HG02885 (cell line): ENCODE results near the gene GALNT10.
"Not testable (repeated sequence)": the region's sequence is repeated elsewhere in the genome, so short reads cannot be mapped to it uniquely, and the experiment has no call there.

Experiments used
- ATAC-seq: cut with Tn5 transposase; IDR thresholded peaks from one replicate; pipeline ENCODE4 v1.9.1; 2021; ENCODE audit warnings: mild to moderate bottlenecking; ENCODE audit not compliant: unreplicated experiment, poor library complexity

GALNT10 gene

DNA sequence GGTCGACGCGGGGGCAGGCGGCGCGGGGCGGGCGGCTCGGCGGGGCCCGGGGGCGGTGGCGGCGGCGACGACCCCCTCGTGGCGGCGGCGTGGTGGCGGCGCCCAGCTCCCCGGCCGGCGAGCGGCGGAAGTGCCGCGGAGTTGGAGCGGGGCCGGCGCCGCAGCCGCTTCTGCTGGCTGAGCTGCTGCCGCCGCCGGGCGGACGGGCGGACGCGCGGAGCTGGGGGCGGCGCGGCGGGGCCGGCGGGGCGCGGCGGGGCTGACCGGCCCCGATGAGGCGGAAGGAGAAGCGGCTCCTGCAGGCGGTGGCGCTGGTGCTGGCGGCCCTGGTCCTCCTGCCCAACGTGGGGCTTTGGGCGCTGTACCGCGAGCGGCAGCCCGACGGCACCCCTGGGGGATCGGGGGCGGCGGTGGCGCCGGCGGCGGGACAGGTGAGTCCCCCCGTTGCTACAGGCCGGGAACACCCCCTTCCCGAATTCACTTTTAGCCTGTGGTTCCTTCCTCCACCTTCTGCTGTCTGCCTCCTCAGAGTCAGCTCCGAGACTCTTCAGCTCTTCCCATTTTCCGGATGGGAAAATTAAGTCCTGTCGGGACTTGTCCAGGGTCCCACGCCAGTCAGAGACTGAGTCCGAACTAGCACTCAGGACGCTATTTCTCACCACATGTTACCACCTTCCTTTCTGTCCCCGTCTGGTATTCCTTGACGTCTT, at the start of gene GALNT10:
Gene GALNT10, plus strand, starts transcription at position 139 of the 710 bp plus-strand sequence. Its CDS starts 134 bp downstream, at position 273.
- peak; percentile 74 for ATAC-seq

DNA sequence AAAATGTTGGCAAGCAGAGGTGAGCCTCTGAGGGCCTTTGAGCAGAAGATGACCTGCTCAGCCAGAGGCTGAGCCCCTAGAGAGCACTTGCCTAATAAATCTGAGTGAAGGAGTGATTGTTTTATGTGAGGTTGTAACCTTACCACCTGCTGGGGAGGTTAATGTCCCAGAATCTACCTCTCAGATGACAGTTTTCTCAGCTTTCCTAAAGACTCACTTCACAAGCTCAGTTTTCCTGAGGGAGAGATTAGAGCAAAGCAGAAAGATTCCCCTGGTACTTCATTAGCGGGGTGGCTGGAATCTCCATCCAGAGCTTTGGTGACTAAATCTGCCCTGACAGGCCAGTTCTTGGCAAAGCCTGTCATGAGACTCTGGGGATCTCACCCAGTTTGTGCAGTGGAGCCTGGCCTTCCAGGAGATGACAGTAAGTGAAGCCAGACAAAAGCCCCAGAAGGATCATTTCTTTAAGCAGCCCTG, 48.8 kb upstream of the GALNT10 start:
- ATAC-seq, result no peak

DNA sequence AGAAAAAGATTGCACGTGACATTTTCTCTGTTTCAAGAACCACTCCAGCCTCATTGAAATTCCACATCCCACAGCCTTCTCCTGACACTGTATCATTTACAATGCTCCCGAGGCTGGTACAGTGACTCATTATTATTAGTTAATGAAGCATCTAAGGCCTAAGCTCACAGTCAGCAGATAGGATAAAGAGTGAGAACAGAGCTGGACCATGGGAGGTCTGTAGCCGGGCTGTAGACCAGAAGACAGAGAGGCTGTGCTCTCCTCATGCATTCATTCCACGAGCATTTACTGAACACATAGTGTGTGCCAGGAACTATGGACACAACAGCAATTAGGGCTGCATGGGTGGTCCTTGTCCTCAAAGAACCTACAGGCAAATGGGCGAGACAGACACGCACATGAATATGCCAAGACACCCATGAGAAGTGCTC, 47.3 kb upstream of the GALNT10 start:
- ATAC-seq, result no peak

DNA sequence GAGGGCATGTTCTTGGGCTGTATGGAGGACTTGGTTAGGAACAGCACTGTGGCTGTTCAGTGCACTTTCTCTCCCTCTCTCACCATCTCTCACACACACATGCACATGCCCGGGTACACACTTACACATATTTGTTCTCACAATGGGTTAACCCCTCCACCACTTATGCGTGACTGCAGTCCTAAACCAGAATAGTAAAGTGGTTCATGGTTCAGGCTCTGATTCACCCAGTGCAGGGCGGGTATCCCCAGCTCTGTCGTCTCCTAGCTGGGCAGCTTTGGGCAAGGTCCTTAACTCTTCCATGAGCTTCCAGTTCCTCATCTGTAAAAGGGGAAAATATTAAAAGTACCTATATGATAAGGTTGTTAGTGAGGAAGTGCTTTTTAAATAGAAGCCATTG, 45.3 kb upstream of the GALNT10 start:
- ATAC-seq, result no peak

- no peak for ATAC-seq
Measured at GRCh38 chr5:154146409-154146808, 44.1 kb upstream of the GALNT10 start.

DNA sequence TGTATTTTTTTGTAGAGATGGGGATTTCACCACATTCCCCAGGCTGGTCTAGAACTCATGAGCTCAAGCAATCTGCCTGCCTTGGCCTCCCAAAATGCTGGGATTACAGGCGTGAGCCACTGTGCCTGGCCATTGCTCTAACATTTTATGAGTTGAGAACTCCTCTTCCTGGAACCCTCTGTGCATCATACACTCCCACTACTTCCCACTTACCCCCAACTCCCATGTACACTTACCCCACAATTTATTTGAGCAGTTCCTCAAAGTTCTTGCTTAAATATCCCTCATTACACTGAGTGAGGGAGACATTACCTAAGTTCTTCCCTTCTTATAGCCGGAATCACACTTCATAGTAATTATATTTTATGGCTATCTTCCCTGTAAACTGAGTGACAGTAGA, 42.9 kb upstream of the GALNT10 start:
- ATAC-seq, result no peak

DNA sequence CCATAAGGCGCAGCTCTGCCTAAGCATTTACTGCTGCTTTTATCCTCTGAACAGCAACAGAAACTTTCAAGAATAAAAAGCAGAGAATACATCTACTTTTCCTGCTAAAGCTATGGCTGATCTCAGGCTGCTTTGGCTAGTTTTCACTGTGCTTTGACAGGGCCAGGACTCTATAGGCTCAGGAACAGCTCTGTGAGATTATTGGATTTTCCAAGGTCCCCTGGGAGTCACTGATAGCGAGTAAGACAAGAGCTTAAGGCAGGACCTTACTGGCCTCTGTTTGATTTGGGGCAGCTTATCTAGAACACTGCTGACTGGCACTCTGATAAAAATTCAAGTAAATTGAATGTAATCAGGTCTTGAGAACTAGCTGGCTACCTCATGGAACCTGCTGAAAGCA, 40.1 kb upstream of the GALNT10 start:
- ATAC-seq, result not testable (repeated sequence)

- no peak for ATAC-seq
Measured at GRCh38 chr5:154157483-154158378, 32.8 kb upstream of the GALNT10 start.

GRCh38 chr5:154158379-154158737, 32.2 kb upstream of the GALNT10 start:
- no peak for ATAC-seq

DNA sequence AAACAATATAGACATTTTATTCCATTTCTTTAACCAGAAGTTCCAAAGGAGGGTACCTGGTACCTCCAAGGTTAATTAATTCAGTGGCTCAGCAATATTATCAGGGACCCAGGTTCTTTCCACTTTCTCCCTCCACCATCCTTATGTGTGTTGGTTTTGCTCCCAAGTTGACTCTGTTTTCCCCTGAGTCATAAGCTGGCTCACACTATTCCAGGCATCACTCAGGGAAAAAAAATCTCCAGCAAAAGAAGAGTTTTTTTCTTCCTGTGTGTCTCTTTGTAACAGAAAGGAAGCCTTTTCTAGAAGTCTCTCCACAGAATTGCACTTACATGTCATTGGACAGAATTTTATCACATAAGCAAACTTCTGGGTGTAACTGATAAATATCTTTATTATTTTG, 31.2 kb upstream of the GALNT10 start:
- no peak for ATAC-seq

DNA sequence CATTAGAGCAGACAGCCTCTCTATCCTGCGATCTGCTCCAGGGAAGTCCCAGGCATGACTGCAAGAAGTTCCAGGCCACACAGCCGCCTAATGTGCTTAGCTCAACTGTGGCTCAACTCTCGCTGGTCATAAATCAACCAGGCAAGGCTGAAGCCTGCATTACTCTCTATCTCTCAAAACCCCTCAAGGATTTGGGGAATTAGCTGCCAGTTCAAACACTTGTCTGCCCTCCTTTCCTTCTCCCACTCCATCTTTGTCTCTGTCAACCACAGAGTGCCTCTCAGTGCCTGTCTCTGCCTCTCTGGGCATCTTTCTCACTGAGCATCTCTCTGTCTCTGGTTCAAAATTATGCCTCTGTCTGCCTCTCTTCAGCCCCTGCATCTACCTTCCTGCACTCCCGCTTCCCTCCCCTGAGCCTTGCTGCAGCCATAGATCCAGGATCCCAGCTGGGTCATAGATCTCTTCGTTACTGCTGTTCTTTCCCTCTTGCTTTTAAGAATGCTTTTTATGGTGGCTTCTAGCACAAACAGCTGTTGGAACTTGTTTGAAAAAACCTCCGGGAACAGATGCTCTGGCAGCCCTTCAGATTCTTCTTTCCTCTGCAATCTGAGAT, 27.9 kb upstream of the GALNT10 start:
- ATAC-seq, result no peak

DNA sequence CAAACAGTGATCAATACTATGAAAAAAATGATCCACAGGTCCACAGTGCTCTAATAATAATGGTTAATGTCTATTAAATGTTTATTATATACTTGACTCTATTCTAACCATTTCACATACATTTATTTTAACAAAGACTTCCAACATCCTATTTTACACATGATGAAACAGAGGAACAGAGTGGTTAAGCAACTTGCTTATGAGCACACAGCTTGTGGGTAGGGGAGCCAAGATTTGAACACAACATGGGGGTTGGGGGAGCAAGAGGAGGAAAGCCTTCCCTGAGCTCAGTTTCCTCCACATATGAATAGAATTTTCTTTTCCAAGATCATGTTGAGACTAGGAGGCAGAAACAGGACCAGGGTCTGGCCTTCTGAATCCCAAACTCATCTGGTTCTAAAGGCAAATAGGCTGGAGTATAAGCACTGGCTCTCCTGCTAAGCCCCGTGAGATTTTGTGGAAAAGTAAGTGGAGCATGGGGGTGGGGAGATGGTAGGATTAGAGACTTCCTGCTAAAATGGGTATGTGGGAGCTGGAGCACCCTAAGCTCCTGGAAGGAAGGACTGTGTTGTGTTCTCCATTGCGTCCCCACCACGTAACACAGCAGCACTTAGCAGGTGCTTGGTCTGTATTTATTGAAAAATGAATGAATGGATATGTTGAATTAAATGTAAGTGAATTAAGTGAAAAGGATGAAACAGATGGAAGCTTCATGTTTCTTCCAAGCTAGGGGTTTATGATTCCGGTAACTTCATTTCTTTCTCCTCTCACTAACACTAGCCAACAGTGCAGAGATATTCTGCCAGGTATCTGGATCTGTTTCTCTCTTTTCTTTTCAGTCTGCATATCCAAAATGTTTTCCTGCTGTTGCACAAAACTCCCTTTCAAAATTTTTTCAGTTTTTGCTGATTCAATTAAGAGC, 26.9 kb upstream of the GALNT10 start:
- no peak for ATAC-seq

GRCh38 chr5:154164249-154164581, 26.3 kb upstream of the GALNT10 start:
- no peak for ATAC-seq

GRCh38 chr5:154165886-154166285, 24.6 kb upstream of the GALNT10 start:
- ATAC-seq, result no peak

DNA sequence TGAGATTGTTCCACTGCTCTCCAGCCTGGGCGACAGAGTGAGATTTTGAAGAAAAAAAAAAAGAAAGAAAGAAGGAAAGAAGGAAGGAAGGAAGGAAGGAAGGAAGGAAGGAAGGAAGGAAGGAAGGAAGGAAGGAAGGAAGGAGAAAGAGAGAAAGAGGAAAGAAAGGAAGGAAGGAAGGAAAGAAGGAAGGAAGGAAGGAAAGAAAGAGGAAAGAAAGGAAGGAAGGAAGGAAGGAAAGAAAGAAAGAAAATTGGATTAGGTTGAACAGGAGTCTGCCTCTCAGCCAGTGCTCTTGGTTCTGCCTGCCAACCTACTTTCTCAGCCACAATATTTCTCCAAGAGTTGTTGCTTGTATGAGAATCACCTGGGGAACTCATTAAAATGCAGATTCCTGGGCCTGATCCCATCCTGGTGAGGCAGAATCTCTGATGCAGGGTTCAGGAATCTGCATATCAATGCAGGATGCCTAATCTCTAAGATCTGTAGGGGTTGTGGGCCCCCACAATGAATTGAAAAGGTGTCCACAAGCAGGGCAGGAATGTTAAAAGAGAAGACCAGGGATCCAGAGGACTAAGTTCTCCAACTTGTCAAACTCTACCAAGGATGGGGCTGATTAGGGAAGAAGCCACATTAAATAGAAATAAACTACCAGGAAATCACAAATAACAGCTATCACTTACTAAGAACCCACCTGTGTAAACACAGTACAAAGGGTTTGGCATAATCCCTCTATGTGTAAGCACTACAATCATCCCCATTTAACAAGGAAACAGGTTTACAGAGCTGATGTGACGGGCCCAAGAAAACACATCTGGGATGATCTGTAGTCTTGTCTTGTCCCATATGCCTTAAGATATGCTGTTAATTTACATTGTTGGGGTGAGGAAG, 23.4 kb upstream of the GALNT10 start:
- ATAC-seq, result no peak

DNA sequence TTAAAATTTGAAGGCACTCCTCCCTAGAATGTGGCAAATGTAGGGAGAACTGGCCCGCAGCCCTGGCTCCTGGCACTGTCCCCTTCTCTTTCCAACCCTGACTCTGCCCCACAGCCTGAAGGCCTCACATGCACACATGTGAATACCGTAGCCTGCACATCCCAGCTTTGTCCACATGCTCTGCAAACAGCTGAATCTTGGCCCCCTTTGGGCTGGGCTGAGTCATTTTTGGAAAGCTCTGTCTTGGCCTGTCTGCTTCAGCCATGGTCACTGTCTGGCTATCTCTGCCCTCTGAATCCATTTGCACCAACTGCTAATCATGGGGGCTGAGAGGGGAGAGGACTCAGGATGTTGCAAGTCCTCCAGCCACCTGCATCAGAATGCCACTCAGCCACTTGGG, 22.1 kb upstream of the GALNT10 start:
- ATAC-seq, result no peak

DNA sequence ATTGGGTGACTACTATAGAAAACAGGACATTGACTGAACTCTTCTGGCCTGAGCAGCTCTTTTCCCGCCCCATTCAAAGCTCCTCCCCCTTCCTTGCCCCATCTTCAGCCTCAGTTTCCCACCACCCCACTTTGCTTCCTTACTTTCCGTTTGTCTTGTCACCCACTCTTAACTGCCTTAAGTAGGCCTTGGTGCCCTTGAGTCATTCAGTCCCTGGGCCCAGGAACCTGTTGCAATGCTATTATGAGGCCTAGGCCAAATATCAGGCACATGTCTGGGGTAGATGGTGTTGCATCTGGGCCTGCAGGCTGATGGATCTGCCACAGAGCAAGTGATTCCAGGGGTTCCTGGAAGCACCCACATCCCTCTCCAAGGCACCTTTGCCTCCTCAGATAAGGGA, 17.7 kb upstream of the GALNT10 start:
- no peak for ATAC-seq

DNA sequence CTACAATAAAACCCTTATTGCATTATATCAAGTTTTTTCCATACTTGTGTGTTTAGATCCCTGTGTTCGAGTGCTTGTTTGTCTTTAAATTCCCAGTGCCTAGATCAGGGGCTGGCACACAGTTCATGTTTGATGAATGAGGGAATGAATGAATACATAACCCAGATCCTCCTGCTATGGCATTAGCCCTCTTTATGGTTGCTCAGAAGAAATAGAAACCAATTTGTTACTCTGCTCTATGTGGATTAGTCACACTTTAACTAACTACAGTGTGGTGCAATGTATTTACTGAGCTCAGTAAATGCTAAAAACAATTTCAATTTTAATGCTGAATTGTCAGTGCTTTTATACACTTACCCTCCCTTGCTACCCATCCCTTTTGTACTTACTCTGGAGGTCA, 16.4 kb upstream of the GALNT10 start:
- ATAC-seq, result no peak

GRCh38 chr5:154176181-154176580, 14.4 kb upstream of the GALNT10 start:
- ATAC-seq, result no peak
